ENCODE measurements around the gene TXNL4A. TPM values are rescaled to one million over a fixed set of nuclear protein-coding genes. Genes with fewer than 3 reads are reported as not detected.

The TXNL4A gene
- total and polyA plus RNA-seq, 4 donors: 18.0 to 86.2 (median 32.8) TPM

GRCh38 chr18:79948719-79949411 is 39.5 kb downstream of the TXNL4A start:
- H3K9ac ChIP-seq (ENCODE audit: low read depth in 1 of 2, low read length in 2 of 2): peak overlapping the region in 1 of 2 donors; percentile 88

GRCh38 chr18:79947881-79948610 is 40.3 kb downstream of the TXNL4A start:
- DNase-seq (ENCODE audit: low spot score): no peak
- TF ChIP-seq RAD21 (IDR thresholded peaks at IDR 0.05): peak; percentile 35 to 53
- TF ChIP-seq YY1 (IDR thresholded peaks at IDR 0.05): peak; percentile 88
- no peak for TF ChIP-seq GABPA (IDR thresholded peaks at IDR 0.05 in 1 of 2, conservative IDR thresholded peaks at IDR 0.05 in 1 of 2)
- TF ChIP-seq, protein P1, sequence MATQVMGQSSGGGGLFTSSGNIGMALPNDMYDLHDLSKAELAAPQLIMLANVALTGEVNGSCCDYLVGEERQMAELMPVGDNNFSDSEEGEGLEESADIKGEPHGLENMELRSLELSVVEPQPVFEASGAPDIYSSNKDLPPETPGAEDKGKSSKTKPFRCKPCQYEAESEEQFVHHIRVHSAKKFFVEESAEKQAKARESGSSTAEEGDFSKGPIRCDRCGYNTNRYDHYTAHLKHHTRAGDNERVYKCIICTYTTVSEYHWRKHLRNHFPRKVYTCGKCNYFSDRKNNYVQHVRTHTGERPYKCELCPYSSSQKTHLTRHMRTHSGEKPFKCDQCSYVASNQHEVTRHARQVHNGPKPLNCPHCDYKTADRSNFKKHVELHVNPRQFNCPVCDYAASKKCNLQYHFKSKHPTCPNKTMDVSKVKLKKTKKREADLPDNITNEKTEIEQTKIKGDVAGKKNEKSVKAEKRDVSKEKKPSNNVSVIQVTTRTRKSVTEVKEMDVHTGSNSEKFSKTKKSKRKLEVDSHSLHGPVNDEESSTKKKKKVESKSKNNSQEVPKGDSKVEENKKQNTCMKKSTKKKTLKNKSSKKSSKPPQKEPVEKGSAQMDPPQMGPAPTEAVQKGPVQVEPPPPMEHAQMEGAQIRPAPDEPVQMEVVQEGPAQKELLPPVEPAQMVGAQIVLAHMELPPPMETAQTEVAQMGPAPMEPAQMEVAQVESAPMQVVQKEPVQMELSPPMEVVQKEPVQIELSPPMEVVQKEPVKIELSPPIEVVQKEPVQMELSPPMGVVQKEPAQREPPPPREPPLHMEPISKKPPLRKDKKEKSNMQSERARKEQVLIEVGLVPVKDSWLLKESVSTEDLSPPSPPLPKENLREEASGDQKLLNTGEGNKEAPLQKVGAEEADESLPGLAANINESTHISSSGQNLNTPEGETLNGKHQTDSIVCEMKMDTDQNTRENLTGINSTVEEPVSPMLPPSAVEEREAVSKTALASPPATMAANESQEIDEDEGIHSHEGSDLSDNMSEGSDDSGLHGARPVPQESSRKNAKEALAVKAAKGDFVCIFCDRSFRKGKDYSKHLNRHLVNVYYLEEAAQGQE (IDR thresholded peaks at IDR 0.05): no peak
- TF ChIP-seq FOXA2 (IDR thresholded peaks at IDR 0.05): peak; percentile 88
- peak; percentile 70 for TF ChIP-seq ATF3 (IDR thresholded peaks at IDR 0.05)
- peak; percentile 49 for TF ChIP-seq TAF1 (conservative IDR thresholded peaks at IDR 0.05)
- TF ChIP-seq EGR1 (IDR thresholded peaks at IDR 0.05; ENCODE audit: low read depth in 2 of 2): peak; percentile 21 to 42
- TF ChIP-seq FOXA1 (IDR thresholded peaks at IDR 0.05): peak; percentile 84
- TF ChIP-seq HNF4G (IDR thresholded peaks at IDR 0.05): peak; percentile 88
- no peak for TF ChIP-seq CTCF (IDR thresholded peaks at IDR 0.05; ENCODE audit: low read depth, low read length, missing input control)
- TF ChIP-seq JUND (IDR thresholded peaks at IDR 0.05): peak; percentile 81 to 83
- peak; percentile 96 for TF ChIP-seq SP1 (IDR thresholded peaks at IDR 0.05)
- peak; percentile 79 for TF ChIP-seq MAX (IDR thresholded peaks at IDR 0.05)
- peak; percentile 90 to 95 for TF ChIP-seq RXRA (IDR thresholded peaks at IDR 0.05)
- TF ChIP-seq, protein P2, sequence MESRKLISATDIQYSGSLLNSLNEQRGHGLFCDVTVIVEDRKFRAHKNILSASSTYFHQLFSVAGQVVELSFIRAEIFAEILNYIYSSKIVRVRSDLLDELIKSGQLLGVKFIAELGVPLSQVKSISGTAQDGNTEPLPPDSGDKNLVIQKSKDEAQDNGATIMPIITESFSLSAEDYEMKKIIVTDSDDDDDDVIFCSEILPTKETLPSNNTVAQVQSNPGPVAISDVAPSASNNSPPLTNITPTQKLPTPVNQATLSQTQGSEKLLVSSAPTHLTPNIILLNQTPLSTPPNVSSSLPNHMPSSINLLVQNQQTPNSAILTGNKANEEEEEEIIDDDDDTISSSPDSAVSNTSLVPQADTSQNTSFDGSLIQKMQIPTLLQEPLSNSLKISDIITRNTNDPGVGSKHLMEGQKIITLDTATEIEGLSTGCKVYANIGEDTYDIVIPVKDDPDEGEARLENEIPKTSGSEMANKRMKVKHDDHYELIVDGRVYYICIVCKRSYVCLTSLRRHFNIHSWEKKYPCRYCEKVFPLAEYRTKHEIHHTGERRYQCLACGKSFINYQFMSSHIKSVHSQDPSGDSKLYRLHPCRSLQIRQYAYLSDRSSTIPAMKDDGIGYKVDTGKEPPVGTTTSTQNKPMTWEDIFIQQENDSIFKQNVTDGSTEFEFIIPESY (IDR thresholded peaks at IDR 0.05): peak; percentile 79
- peak; percentile 81 for TF ChIP-seq NR2F2 (IDR thresholded peaks at IDR 0.05)
- peak; percentile 95 to 96 for TF ChIP-seq HNF4A (conservative IDR thresholded peaks at IDR 0.05)
- peak overlapping the region in 1 of 2 donors; percentile 43 for H3K9ac ChIP-seq (ENCODE audit: low read depth in 1 of 2, low read length in 2 of 2)
- peaks cover 0 to 5% (median 1%) of the 10 kb centered on the region in 4 donors for H3K36me3 ChIP-seq (ENCODE audit: control insufficient read depth in 4 of 4, insufficient read depth in 3 of 4, low read depth in 1 of 4, low read length in 3 of 4)
- peak overlapping the region; percentile 91 for H3K27ac ChIP-seq (ENCODE audit: low read depth in 1 of 2, low read length in 2 of 2)
- H3K27me3 ChIP-seq (ENCODE audit: control insufficient read depth in 4 of 4, insufficient read depth in 4 of 4, low read length in 3 of 4): no peaks in the 10 kb centered on the region
- WGBS: 54% methylated on average over 15 of the region's 15 CpGs
- H3K9me3 ChIP-seq (ENCODE audit: control insufficient read depth in 4 of 4, low read length in 3 of 4): no peaks in the 10 kb centered on the region
- peaks cover 36 to 75% (median 68%) of the 10 kb centered on the region in 4 donors for H3K4me1 ChIP-seq (ENCODE audit: control insufficient read depth in 4 of 4, insufficient read depth in 4 of 4, low read length in 3 of 4)
- peak overlapping the region in 2 of 3 donors; percentile 20 to 96 for H3K4me3 ChIP-seq (ENCODE audit: low read depth in 1 of 3, low read length in 3 of 3)

More at GRCh38 chr18:79948719-79949411, 39.5 kb downstream of the TXNL4A start:
- Histone ChIP-seq H3K36me3 (ENCODE audit: control insufficient read depth in 4 of 4, insufficient read depth in 3 of 4, low read depth in 1 of 4, low read length in 3 of 4) (peaks cover 0 to 4% (median 0%) of the 10 kb centered on the region in 4 donors), H3K27ac (ENCODE audit: low read depth in 1 of 2, low read length in 2 of 2) (peak overlapping the region; percentile 91), H3K27me3 (ENCODE audit: control insufficient read depth in 4 of 4, insufficient read depth in 4 of 4, low read length in 3 of 4) (no peaks in the 10 kb centered on the region), H3K4me3 (ENCODE audit: low read depth in 1 of 3, low read length in 3 of 3) (peak overlapping the region; percentile 38 to 96 (median 92)), H3K4me1 (ENCODE audit: control insufficient read depth in 4 of 4, insufficient read depth in 4 of 4, low read length in 3 of 4) (peaks cover 28 to 67% (median 60%) of the 10 kb centered on the region in 4 donors), H3K9me3 (ENCODE audit: control insufficient read depth in 4 of 4, low read length in 3 of 4) (no peaks in the 10 kb centered on the region)
- TF ChIP-seq FOXA1 (IDR thresholded peaks at IDR 0.05): no peak
- TF ChIP-seq GABPA (IDR thresholded peaks at IDR 0.05 in 1 of 2, conservative IDR thresholded peaks at IDR 0.05 in 1 of 2): no peak
- TF ChIP-seq MAX (IDR thresholded peaks at IDR 0.05): peak; percentile 13
- peak; percentile 62 for TF ChIP-seq FOXA2 (IDR thresholded peaks at IDR 0.05)
- DNase-seq (ENCODE audit: low spot score): no peak
- 63% methylated on average over 23 of the region's 23 CpGs for WGBS

All from liver (tissue), 9 donors.